Panc1 (cell line): ENCODE data around the gene IL17D.

ENCODE experiments used
- POLR2AphosphoS5 ChIP-seq: IDR thresholded peaks from 2 replicates; pipeline ENCODE4 v1.6.1; 2012; ENCODE audit warnings: mild to moderate bottlenecking, low read depth, low read length, moderate library complexity
- SIN3A ChIP-seq: IDR thresholded peaks from 2 replicates; pipeline ENCODE4 v1.6.1; 2012; ENCODE audit warnings: low read depth, mild to moderate bottlenecking, low read length, moderate library complexity, borderline replicate concordance; ENCODE audit not compliant: insufficient read depth
- TCF7L2 ChIP-seq: IDR thresholded peaks from 2 replicates; pipeline ENCODE4 v1.6.1; 2011; ENCODE audit warnings: mild to moderate bottlenecking, low read depth, low read length, inconsistent platforms
- TF ChIP-seq, protein P1 (sequence below), 2 experiments: IDR thresholded peaks; 2 replicates each; pipeline ENCODE4 v1.6.1; 2011 to 2012; ENCODE audit warnings: low read depth in 2 of 2, control low read depth in 1 of 2, low read length in 1 of 2, mild to moderate bottlenecking in 1 of 2, moderate library complexity in 1 of 2; ENCODE audit not compliant: insufficient read depth in 1 of 2
- TF ChIP-seq, protein P2 (sequence below): fragments of 450-650 bp; IDR thresholded peaks from 2 replicates; pipeline ENCODE4 v1.5.1; 2017; ENCODE audit warnings: mild to moderate bottlenecking

DNA sequence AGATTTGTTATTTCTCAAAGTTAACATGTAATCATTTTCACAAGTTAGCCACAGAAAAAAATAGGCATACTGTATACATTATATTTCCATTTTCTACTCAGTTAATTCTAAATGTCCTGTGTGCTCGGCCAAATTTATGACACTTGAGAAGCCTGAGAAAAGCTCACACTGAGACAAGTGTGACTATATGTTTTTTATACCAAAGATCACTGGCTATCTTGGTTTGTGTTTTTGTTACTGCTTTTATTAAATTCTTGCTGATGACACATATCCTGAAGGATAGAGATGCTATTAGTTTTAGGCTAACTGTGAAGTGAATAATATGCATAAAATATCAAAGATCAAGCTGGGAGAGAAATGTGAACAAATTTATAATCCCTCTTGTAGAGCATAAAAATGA, 49.3 kb upstream of the IL17D start:
- TF ChIP-seq TCF7L2 (no peak), POLR2AphosphoS5 (no peak), SIN3A (no peak)
- TF ChIP-seq, protein P1, sequence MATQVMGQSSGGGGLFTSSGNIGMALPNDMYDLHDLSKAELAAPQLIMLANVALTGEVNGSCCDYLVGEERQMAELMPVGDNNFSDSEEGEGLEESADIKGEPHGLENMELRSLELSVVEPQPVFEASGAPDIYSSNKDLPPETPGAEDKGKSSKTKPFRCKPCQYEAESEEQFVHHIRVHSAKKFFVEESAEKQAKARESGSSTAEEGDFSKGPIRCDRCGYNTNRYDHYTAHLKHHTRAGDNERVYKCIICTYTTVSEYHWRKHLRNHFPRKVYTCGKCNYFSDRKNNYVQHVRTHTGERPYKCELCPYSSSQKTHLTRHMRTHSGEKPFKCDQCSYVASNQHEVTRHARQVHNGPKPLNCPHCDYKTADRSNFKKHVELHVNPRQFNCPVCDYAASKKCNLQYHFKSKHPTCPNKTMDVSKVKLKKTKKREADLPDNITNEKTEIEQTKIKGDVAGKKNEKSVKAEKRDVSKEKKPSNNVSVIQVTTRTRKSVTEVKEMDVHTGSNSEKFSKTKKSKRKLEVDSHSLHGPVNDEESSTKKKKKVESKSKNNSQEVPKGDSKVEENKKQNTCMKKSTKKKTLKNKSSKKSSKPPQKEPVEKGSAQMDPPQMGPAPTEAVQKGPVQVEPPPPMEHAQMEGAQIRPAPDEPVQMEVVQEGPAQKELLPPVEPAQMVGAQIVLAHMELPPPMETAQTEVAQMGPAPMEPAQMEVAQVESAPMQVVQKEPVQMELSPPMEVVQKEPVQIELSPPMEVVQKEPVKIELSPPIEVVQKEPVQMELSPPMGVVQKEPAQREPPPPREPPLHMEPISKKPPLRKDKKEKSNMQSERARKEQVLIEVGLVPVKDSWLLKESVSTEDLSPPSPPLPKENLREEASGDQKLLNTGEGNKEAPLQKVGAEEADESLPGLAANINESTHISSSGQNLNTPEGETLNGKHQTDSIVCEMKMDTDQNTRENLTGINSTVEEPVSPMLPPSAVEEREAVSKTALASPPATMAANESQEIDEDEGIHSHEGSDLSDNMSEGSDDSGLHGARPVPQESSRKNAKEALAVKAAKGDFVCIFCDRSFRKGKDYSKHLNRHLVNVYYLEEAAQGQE (IDR thresholded peaks at IDR 0.05; ENCODE audit: insufficient read depth in 1 of 2, low read depth in 2 of 2, low read length in 1 of 2) = no peak
- TF ChIP-seq, protein P2, sequence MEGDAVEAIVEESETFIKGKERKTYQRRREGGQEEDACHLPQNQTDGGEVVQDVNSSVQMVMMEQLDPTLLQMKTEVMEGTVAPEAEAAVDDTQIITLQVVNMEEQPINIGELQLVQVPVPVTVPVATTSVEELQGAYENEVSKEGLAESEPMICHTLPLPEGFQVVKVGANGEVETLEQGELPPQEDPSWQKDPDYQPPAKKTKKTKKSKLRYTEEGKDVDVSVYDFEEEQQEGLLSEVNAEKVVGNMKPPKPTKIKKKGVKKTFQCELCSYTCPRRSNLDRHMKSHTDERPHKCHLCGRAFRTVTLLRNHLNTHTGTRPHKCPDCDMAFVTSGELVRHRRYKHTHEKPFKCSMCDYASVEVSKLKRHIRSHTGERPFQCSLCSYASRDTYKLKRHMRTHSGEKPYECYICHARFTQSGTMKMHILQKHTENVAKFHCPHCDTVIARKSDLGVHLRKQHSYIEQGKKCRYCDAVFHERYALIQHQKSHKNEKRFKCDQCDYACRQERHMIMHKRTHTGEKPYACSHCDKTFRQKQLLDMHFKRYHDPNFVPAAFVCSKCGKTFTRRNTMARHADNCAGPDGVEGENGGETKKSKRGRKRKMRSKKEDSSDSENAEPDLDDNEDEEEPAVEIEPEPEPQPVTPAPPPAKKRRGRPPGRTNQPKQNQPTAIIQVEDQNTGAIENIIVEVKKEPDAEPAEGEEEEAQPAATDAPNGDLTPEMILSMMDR = no peak
